H9 (cell line): ENCODE results near the gene DNAAF2. TPM values are rescaled to one million over a fixed set of nuclear protein-coding genes. Genes with fewer than 3 reads are reported as not detected.

ENCODE experiments used
- DNase-seq: peaks from one replicate; pipeline ENCODE4 v3.0.0-alpha.2; 2017
- H2AFZ ChIP-seq: one replicate; pipeline ENCODE4 v1.6.1; 2013; ENCODE audit warnings: mild to moderate bottlenecking, low read length, control low read depth, moderate library complexity
- H2AK5ac ChIP-seq: 2 replicates; pipeline ENCODE4 v1.6.1; 2013; ENCODE audit warnings: low read length, control low read depth, mixed read lengths; ENCODE audit not compliant: insufficient read length
- H2BK120ac ChIP-seq: one replicate; pipeline ENCODE4 v1.6.1; 2013; ENCODE audit warnings: low read depth, mild to moderate bottlenecking, low read length, control low read depth, inconsistent platforms; ENCODE audit not compliant: poor library complexity, severe bottlenecking
- H2BK12ac ChIP-seq: 2 replicates; pipeline ENCODE4 v1.6.1; 2013; ENCODE audit warnings: low read length, control low read depth, mixed read lengths, low read depth; ENCODE audit not compliant: insufficient read length
- H2BK15ac ChIP-seq: 2 replicates; pipeline ENCODE4 v1.6.1; 2013; ENCODE audit warnings: low read depth, low read length, control low read depth
- H2BK20ac ChIP-seq: one replicate; pipeline ENCODE4 v1.6.1; 2013; ENCODE audit warnings: low read depth, mild to moderate bottlenecking, low read length, control low read depth, inconsistent platforms; ENCODE audit not compliant: poor library complexity, severe bottlenecking
- H2BK5ac ChIP-seq: 2 replicates; pipeline ENCODE4 v1.6.1; 2013; ENCODE audit warnings: low read length, control low read depth, mixed read lengths; ENCODE audit not compliant: insufficient read length
- H3K14ac ChIP-seq: 2 replicates; pipeline ENCODE4 v1.6.1; 2013; ENCODE audit warnings: low read length, control low read depth; ENCODE audit not compliant: insufficient read depth
- H3K18ac ChIP-seq: 2 replicates; pipeline ENCODE4 v1.6.1; 2013; ENCODE audit warnings: low read depth, mild to moderate bottlenecking, mixed read lengths, low read length, control low read depth; ENCODE audit not compliant: insufficient read length
- H3K23ac ChIP-seq: 2 replicates; pipeline ENCODE4 v1.6.1; 2013; ENCODE audit warnings: low read length, control low read depth, mixed read lengths, low read depth; ENCODE audit not compliant: insufficient read length
- H3K23me2 ChIP-seq: 2 replicates; pipeline ENCODE4 v1.6.1; 2013; ENCODE audit warnings: low read depth, mild to moderate bottlenecking, mixed read lengths, low read length, control low read depth; ENCODE audit not compliant: insufficient read length, poor library complexity, severe bottlenecking
- H3K27ac ChIP-seq: 2 replicates; pipeline ENCODE4 v1.5.1; 2013; ENCODE audit warnings: low read length, control low read depth, mixed read lengths, low read depth; ENCODE audit not compliant: insufficient read length
- H3K27me3 ChIP-seq: 2 replicates; pipeline ENCODE4 v1.6.1; 2013; ENCODE audit warnings: low read length, control low read depth, inconsistent platforms; ENCODE audit not compliant: insufficient read depth
- H3K4ac ChIP-seq: 2 replicates; pipeline ENCODE4 v1.6.1; 2013; ENCODE audit warnings: low read depth, mild to moderate bottlenecking, control low read depth, inconsistent platforms, low read length, moderate library complexity
- H3K4me1 ChIP-seq: 2 replicates; pipeline ENCODE4 v1.6.1; 2013; ENCODE audit warnings: low read length, control low read depth, inconsistent platforms; ENCODE audit not compliant: insufficient read depth
- H3K4me2 ChIP-seq: 2 replicates; pipeline ENCODE4 v1.6.1; 2013; ENCODE audit warnings: low read length, control low read depth, mixed read lengths; ENCODE audit not compliant: insufficient read length, insufficient read depth
- H3K56ac ChIP-seq: 2 replicates; pipeline ENCODE4 v1.6.1; 2013; ENCODE audit warnings: low read depth, mild to moderate bottlenecking, mixed read lengths, low read length, control low read depth; ENCODE audit not compliant: insufficient read length
- H3K79me1 ChIP-seq: 2 replicates; pipeline ENCODE4 v1.6.1; 2013; ENCODE audit warnings: low read depth, mild to moderate bottlenecking, moderate library complexity, low read length, control low read depth, inconsistent platforms; ENCODE audit not compliant: insufficient read depth, poor library complexity, severe bottlenecking
- H3K79me2 ChIP-seq: 2 replicates; pipeline ENCODE4 v1.6.1; 2013; ENCODE audit warnings: low read length, control low read depth, inconsistent platforms; ENCODE audit not compliant: insufficient read depth
- H3K9ac ChIP-seq: 2 replicates; pipeline ENCODE4 v1.6.1; 2013; ENCODE audit warnings: low read length, control low read depth, mixed read lengths; ENCODE audit not compliant: insufficient read length; ENCODE audit errors: extremely low read depth
- H3K9me3 ChIP-seq: one replicate; pipeline ENCODE4 v1.6.1; 2013; ENCODE audit warnings: low read depth, low read length, inconsistent platforms; ENCODE audit not compliant: control insufficient read depth
- H3T11ph ChIP-seq: one replicate; pipeline ENCODE4 v1.6.1; 2013; ENCODE audit warnings: mild to moderate bottlenecking, low read length, control low read depth, inconsistent platforms
- H4K20me1 ChIP-seq: one replicate; pipeline ENCODE4 v1.6.1; 2013; ENCODE audit not compliant: control insufficient read depth, insufficient read length, insufficient read depth
- H4K5ac ChIP-seq: 2 replicates; pipeline ENCODE4 v1.6.1; 2013; ENCODE audit warnings: low read depth, mild to moderate bottlenecking, mixed read lengths, low read length, control low read depth; ENCODE audit not compliant: insufficient read length
- H4K8ac ChIP-seq: replicated peaks from 2 replicates; pipeline ENCODE4 v1.6.1; 2013; ENCODE audit warnings: low read length, control low read depth, mixed read lengths, low read depth; ENCODE audit not compliant: insufficient read length
- H4K91ac ChIP-seq: 2 replicates; pipeline ENCODE4 v1.6.1; 2013; ENCODE audit warnings: low read depth, mild to moderate bottlenecking, moderate library complexity, mixed read lengths, low read length, control low read depth; ENCODE audit not compliant: insufficient read length
- H3K27ac Mint-ChIP-seq, 3 experiments: 2 replicates in 2 of 3; 3 replicates in 1 of 3; pipeline ENCODE4 v1.8.0; 2020 to 2021; ENCODE audit warnings: mixed read lengths in 3 of 3, mild to moderate bottlenecking in 1 of 3, moderate library complexity in 1 of 3
- H3K27me3 Mint-ChIP-seq: 2 replicates; pipeline ENCODE4 v1.8.0; 2021; ENCODE audit warnings: low read depth, mild to moderate bottlenecking, moderate library complexity, mixed read lengths
- H3K36me3 Mint-ChIP-seq, 3 experiments: 2 replicates in 2 of 3; 3 replicates in 1 of 3; pipeline ENCODE4 v1.8.0; 2020 to 2021; ENCODE audit warnings: low read depth in 3 of 3, mixed read lengths in 3 of 3; ENCODE audit not compliant: insufficient read depth in 1 of 3
- H3K4me1 Mint-ChIP-seq, 2 experiments: 2 replicates each; pipeline ENCODE4 v1.8.0; 2020; ENCODE audit warnings: mixed read lengths in 2 of 2
- H3K4me3 Mint-ChIP-seq, 2 experiments: 2 replicates in 1 of 2; 3 replicates in 1 of 2; pipeline ENCODE4 v1.8.0; 2020 to 2021; ENCODE audit warnings: mild to moderate bottlenecking in 2 of 2, mixed read lengths in 2 of 2, moderate library complexity in 1 of 2
- H3K9me3 Mint-ChIP-seq, 2 experiments: 2 replicates in 1 of 2; 3 replicates in 1 of 2; pipeline ENCODE4 v1.8.0; 2020; ENCODE audit warnings: mild to moderate bottlenecking in 2 of 2, mixed read lengths in 2 of 2, moderate library complexity in 1 of 2
- CTCF ChIP-seq: fragments of 200-600 bp; sonication (generic); conservative IDR thresholded peaks from 3 replicates; pipeline ENCODE4 v1.8.0; 2021; ENCODE audit warnings: antibody characterized with exemption, mild to moderate bottlenecking
- WGBS: extraction: QIAGEN DNeasy Blood & Tissue Kit; methylation state at CpG from one replicate; pipeline ENCODE4 v1.1.7; 2013; ENCODE audit warnings: missing lambda C conversion rate, low lambda C conversion rate, mixed read lengths; ENCODE audit not compliant: insufficient read length; ENCODE audit errors: extremely low coverage; 5-methylcytosine and 5-hydroxymethylcytosine counted together
- total RNA-seq: library from RNA; stranded (reverse); gene quantifications from 2 replicates; pipeline ENCODE4 v1.2.1, GENCODE V29; 2021

The DNAAF2 gene
- total RNA-seq, 1 experiment from 2014 or later = 26.3 TPM

GRCh38 chr14:49623387-49623786, 11.7 kb downstream of the DNAAF2 start:
- Histone ChIP-seq H3K4me1 (peaks cover 4% of the 10 kb centered on the region; the same call in 1 of the 2 replicates), H3K23ac (no peak overlapping the region), H2BK20ac (no peak overlapping the region), H4K20me1 (no peaks in the 10 kb centered on the region), H3K9ac (no peak overlapping the region), H2BK12ac (no peak overlapping the region), H3K79me2 (peaks cover 12% of the 10 kb centered on the region; the same call in 1 of the 2 replicates), H3K4me2 (no peak overlapping the region), H2AK5ac (no peak overlapping the region), H2BK5ac (no peak overlapping the region), H4K5ac (no peak overlapping the region), H3K56ac (no peak overlapping the region), H2BK120ac (no peak overlapping the region), H3K79me1 (no peaks in the 10 kb centered on the region), H3K27ac (no peak overlapping the region), H2AFZ (no peak overlapping the region), H3T11ph (no peak overlapping the region), H3K23me2 (peaks cover 12% of the 10 kb centered on the region), H2BK15ac (no peak overlapping the region), H3K14ac (no peak overlapping the region), H4K8ac (no peak overlapping the region), H3K9me3 (no peaks in the 10 kb centered on the region), H4K91ac (no peak overlapping the region), H3K18ac (no peak overlapping the region), H3K4ac (no peak overlapping the region), H3K27me3 (no peaks in the 10 kb centered on the region)
- H3K4me1 Mint-ChIP-seq = peaks cover 20% of the 10 kb centered on the region in 2 experiments
- H3K4me3 Mint-ChIP-seq = no peak overlapping the region
- peaks cover 12 to 43% (median 20%) of the 10 kb centered on the region in 3 experiments for H3K36me3 Mint-ChIP-seq
- no peaks in the 10 kb centered on the region; a peak in 1 of 5 replicates for H3K9me3 Mint-ChIP-seq
- no CpG with 5 or more reads among the region's 3 CpGs for WGBS
- DNase-seq = no peak
- H3K27ac Mint-ChIP-seq = no peak overlapping the region
- no peaks in the 10 kb centered on the region for H3K27me3 Mint-ChIP-seq
- no peak for TF ChIP-seq CTCF
